ENCODE measurements around the gene KCTD13. TPM values are rescaled to one million over a fixed set of nuclear protein-coding genes. Genes with fewer than 3 reads are reported as not detected.
"Not testable (repeated sequence)": the region's sequence is repeated elsewhere in the genome, so short reads cannot be mapped to it uniquely, and the experiment has no call there.

Gene KCTD13
- total RNA-seq, 1 donor from 2014 or later = 11.1 TPM

GRCh38 chr16:29906520-29907244 is 19.3 kb downstream of the KCTD13 start:
- ATAC-seq = no peak

GRCh38 chr16:29905668-29906067 is 20.4 kb downstream of the KCTD13 start:
- no peak for ATAC-seq

- ATAC-seq = no peak
Measured at GRCh38 chr16:29904947-29905346, 21.1 kb downstream of the KCTD13 start.

- ATAC-seq = no peak
Measured at GRCh38 chr16:29903590-29903989, 22.4 kb downstream of the KCTD13 start.

- no peak for ATAC-seq
Measured at GRCh38 chr16:29901607-29901945, 24.4 kb downstream of the KCTD13 start.

- no peak for ATAC-seq
Measured at GRCh38 chr16:29900888-29901606, 25.0 kb downstream of the KCTD13 start.

- ATAC-seq = peak; percentile 74
Measured at GRCh38 chr16:29900102-29900887, 25.7 kb downstream of the KCTD13 start, which contains the start of gene ASPHD1. ASPHD1 (plus strand) TSS chr16:29900488; CDS start chr16:29900972, 484 bp downstream.

- ATAC-seq = peak; percentile 70
Measured at GRCh38 chr16:29899516-29900101, 26.4 kb downstream of the KCTD13 start, which contains the start of gene SEZ6L2. SEZ6L2 (minus strand) TSS chr16:29899550; CDS start chr16:29899019, 531 bp downstream.

GRCh38 chr16:29898804-29899515 is 27.1 kb downstream of the KCTD13 start:
- peak; percentile 27 for ATAC-seq

GRCh38 chr16:29898135-29898803 is 27.8 kb downstream of the KCTD13 start:
- no peak for ATAC-seq

- ATAC-seq = no peak
Measured at GRCh38 chr16:29897333-29897732, 28.7 kb downstream of the KCTD13 start.

- ATAC-seq = no peak
Measured at GRCh38 chr16:29896841-29897240, 29.2 kb downstream of the KCTD13 start.

- ATAC-seq = no peak
Measured at GRCh38 chr16:29894352-29894751, 31.7 kb downstream of the KCTD13 start.

- ATAC-seq = no peak
Measured at GRCh38 chr16:29893553-29893952, 32.5 kb downstream of the KCTD13 start.

- ATAC-seq = no peak
Measured at GRCh38 chr16:29892458-29892813, 33.6 kb downstream of the KCTD13 start.

GRCh38 chr16:29891525-29892457 is 34.2 kb downstream of the KCTD13 start:
- ATAC-seq = no peak

GRCh38 chr16:29889372-29889771 is 36.7 kb downstream of the KCTD13 start:
- ATAC-seq = not testable (repeated sequence)

- no peak for ATAC-seq
Measured at GRCh38 chr16:29883987-29884386, 42.0 kb downstream of the KCTD13 start.

- ATAC-seq = no peak
Measured at GRCh38 chr16:29881050-29881449, 45.0 kb downstream of the KCTD13 start.

GRCh38 chr16:29878172-29878571 is 47.9 kb downstream of the KCTD13 start:
- no peak for ATAC-seq

All from esophagus mucosa (tissue), 1 donor.